SK-N-SH (cell line): ENCODE results near the gene RER1. TPM values are rescaled to one million over a fixed set of nuclear protein-coding genes. Genes with fewer than 3 reads are reported as not detected.

ENCODE experiments used
- CTCF ChIA-PET: fragments of 300-600, 350-600 bp; formaldehyde crosslinking; extraction: SDS; loops from one replicate; lab custom pipeline; 2021; lab: Yijun Ruan, JAX
- POLR2A ChIA-PET: fragments of 350-600 bp; sonication (Branson Sonifier 250); formaldehyde crosslinking; extraction: SDS; loops from one replicate; lab custom pipeline; 2020; ENCODE audit warnings: antibody characterized with exemption, inconsistent platforms; lab: Yijun Ruan, JAX
- DNase-seq: peaks from one replicate; pipeline ENCODE4 v3.0.0; 2012
- H2AFZ ChIP-seq: fragments of 200-600 bp; sonication (generic); 2 replicates; pipeline ENCODE4 v1.8.1; 2016; ENCODE audit warnings: antibody characterized with exemption, mild to moderate bottlenecking, low read depth
- H3F3A ChIP-seq: fragments of 200-600 bp; sonication (generic); replicated peaks from 2 replicates; pipeline ENCODE3; 2016; ENCODE audit warnings: antibody characterized with exemption, mild to moderate bottlenecking; ENCODE audit not compliant: insufficient read depth
- H3K27ac ChIP-seq, 2 experiments: fragments of 200-500 bp in 1 of 2; fragments of 200-600 bp in 1 of 2; sonication (Bioruptor generic) in 1 of 2; sonication (generic), shearing (Covaris generic) in 1 of 2; 2 replicates each; pipeline versions ENCODE4 v1.5.1 to v1.6.1; 2014 to 2016; ENCODE audit warnings: low read depth in 2 of 2, inconsistent platforms in 1 of 2, low read length in 1 of 2, mild to moderate bottlenecking in 1 of 2, mixed read lengths in 1 of 2
- H3K27me3 ChIP-seq: fragments of 200-600 bp; sonication (generic), shearing (Covaris generic); 2 replicates; pipeline ENCODE4 v1.6.1; 2016; ENCODE audit warnings: mixed run types; ENCODE audit not compliant: insufficient read depth
- H3K36me3 ChIP-seq, 2 experiments: fragments of 200-500 bp in 1 of 2; fragments of 200-600 bp in 1 of 2; sonication (Bioruptor generic) in 1 of 2; sonication (generic) in 1 of 2; replicated peaks in 1 of 2; 2 replicates each; pipeline versions ENCODE3 to v1.5.1; 2014 to 2016; ENCODE audit warnings: low read length in 1 of 2, mild to moderate bottlenecking in 1 of 2; ENCODE audit not compliant: insufficient read depth in 2 of 2, control insufficient read depth in 1 of 2
- H3K4me1 ChIP-seq, 2 experiments: fragments of 200-500 bp in 1 of 2; fragments of 200-600 bp in 1 of 2; sonication (Bioruptor generic) in 1 of 2; sonication (generic), shearing (Covaris generic) in 1 of 2; 2 replicates each; pipeline versions ENCODE4 v1.5.1 to v1.6.1; 2014 to 2016; ENCODE audit warnings: low read depth in 1 of 2, low read length in 1 of 2, mixed run types in 1 of 2; ENCODE audit not compliant: insufficient read depth in 2 of 2, control insufficient read depth in 1 of 2
- H3K4me2 ChIP-seq: fragments of 200-600 bp; sonication (generic), shearing (Covaris generic); 2 replicates; pipeline ENCODE4 v1.6.1; 2017; ENCODE audit warnings: mixed run types
- H3K4me3 ChIP-seq, 2 experiments: fragments of 200-500 bp in 1 of 2; fragments of 200-600 bp in 1 of 2; sonication (Bioruptor generic) in 1 of 2; sonication (generic), shearing (Covaris generic) in 1 of 2; 2 replicates each; pipeline versions ENCODE4 v1.5.1 to v1.8.1; 2014 to 2016; ENCODE audit warnings: low read depth in 2 of 2, inconsistent platforms in 1 of 2, low read length in 1 of 2, mild to moderate bottlenecking in 1 of 2, mixed read lengths in 1 of 2, moderate library complexity in 1 of 2
- H3K79me2 ChIP-seq: fragments of 200-600 bp; sonication (generic); 2 replicates; pipeline ENCODE4 v1.8.1; 2017; ENCODE audit warnings: mild to moderate bottlenecking; ENCODE audit not compliant: insufficient read depth
- H3K9ac ChIP-seq: fragments of 200-600 bp; sonication (generic); 2 replicates; pipeline ENCODE4 v1.6.1; 2017; ENCODE audit warnings: mixed run types
- H3K9me2 ChIP-seq: fragments of 200-600 bp; sonication (generic); 2 replicates; pipeline ENCODE4 v1.6.1; 2017; ENCODE audit warnings: mixed run types
- H3K9me3 ChIP-seq: fragments of 200-600 bp; sonication (generic); 2 replicates; pipeline ENCODE4 v1.6.1; 2017; ENCODE audit warnings: mixed run types, mild to moderate bottlenecking, moderate library complexity
- H4K20me1 ChIP-seq: fragments of 200-600 bp; sonication (generic); 2 replicates; pipeline ENCODE4 v1.6.1; 2017; ENCODE audit warnings: mild to moderate bottlenecking, mixed run types; ENCODE audit not compliant: insufficient read depth
- FOXM1 ChIP-seq: IDR thresholded peaks from 2 replicates; pipeline ENCODE4 v1.4.0; 2012; ENCODE audit warnings: low read depth, mild to moderate bottlenecking
- JUND ChIP-seq: IDR thresholded peaks from 2 replicates; pipeline ENCODE4 v1.4.0; 2012
- NFIC ChIP-seq: IDR thresholded peaks from 2 replicates; pipeline ENCODE4 v1.4.0; 2012; ENCODE audit warnings: borderline replicate concordance
- NRF1 ChIP-seq: IDR thresholded peaks from 2 replicates; pipeline ENCODE4 v1.6.1; 2012; ENCODE audit warnings: low read depth, mild to moderate bottlenecking, low read length
- RCOR1 ChIP-seq: fragments of 150-350 bp; IDR thresholded peaks from 2 replicates; pipeline ENCODE4 v1.6.1; 2017; ENCODE audit warnings: antibody characterized with exemption, low read length
- RFX5 ChIP-seq: IDR thresholded peaks from 2 replicates; pipeline ENCODE4 v1.6.1; 2012; ENCODE audit warnings: mild to moderate bottlenecking, improper control_type of control experiment, low read length
- RXRA ChIP-seq: IDR thresholded peaks from 2 replicates; pipeline ENCODE4 v1.4.0; 2012; ENCODE audit warnings: low read depth, mild to moderate bottlenecking, borderline replicate concordance
- SIN3A ChIP-seq: IDR thresholded peaks from 2 replicates; pipeline ENCODE4 v1.6.1; 2012; ENCODE audit warnings: low read depth, mild to moderate bottlenecking, low read length, moderate library complexity, borderline replicate concordance
- TAF1 ChIP-seq: IDR thresholded peaks from 2 replicates; pipeline ENCODE4 v1.6.1; 2012; ENCODE audit warnings: low read depth, mild to moderate bottlenecking, low read length, moderate library complexity, borderline replicate concordance
- TCF12 ChIP-seq: IDR thresholded peaks from 2 replicates; pipeline ENCODE4 v1.4.0; 2012
- TEAD4 ChIP-seq: IDR thresholded peaks from 2 replicates; pipeline ENCODE4 v1.4.0; 2012; ENCODE audit warnings: mild to moderate bottlenecking, borderline replicate concordance; ENCODE audit not compliant: insufficient read depth
- YY1 ChIP-seq: IDR thresholded peaks from 2 replicates; pipeline ENCODE4 v1.4.0; 2012; ENCODE audit warnings: low read depth, mild to moderate bottlenecking
- WGBS: methylation state at CpG from one replicate; pipeline ENCODE4 v1.1.6; 2017; ENCODE audit warnings: low lambda C conversion rate; 5-methylcytosine and 5-hydroxymethylcytosine counted together
- polyA plus RNA-seq, 3 experiments: library from polyadenylated mRNA; depleted of rRNA; stranded (reverse); fragments of >200 nt; gene quantifications; 2 replicates each; pipeline ENCODE4 v1.2.3, GENCODE V29; 2012
- TF ChIP-seq, protein P1 (sequence below): IDR thresholded peaks from 2 replicates; pipeline ENCODE4 v1.4.0; 2012; ENCODE audit warnings: low read depth, borderline replicate concordance
- TF ChIP-seq, protein P2 (sequence below): IDR thresholded peaks from 2 replicates; pipeline ENCODE4 v1.4.0; 2012; ENCODE audit warnings: low read depth
- TF ChIP-seq, protein P3 (sequence below): fragments of 200-600 bp; sonication (generic); IDR thresholded peaks from 2 replicates; pipeline ENCODE4 v1.6.1; 2017; ENCODE audit warnings: antibody characterized with exemption, mild to moderate bottlenecking, moderate library complexity

RER1 gene
- polyA plus RNA-seq, 1 of the 3 experiments (the other 2 are of a cell fraction): 181 TPM

DNA sequence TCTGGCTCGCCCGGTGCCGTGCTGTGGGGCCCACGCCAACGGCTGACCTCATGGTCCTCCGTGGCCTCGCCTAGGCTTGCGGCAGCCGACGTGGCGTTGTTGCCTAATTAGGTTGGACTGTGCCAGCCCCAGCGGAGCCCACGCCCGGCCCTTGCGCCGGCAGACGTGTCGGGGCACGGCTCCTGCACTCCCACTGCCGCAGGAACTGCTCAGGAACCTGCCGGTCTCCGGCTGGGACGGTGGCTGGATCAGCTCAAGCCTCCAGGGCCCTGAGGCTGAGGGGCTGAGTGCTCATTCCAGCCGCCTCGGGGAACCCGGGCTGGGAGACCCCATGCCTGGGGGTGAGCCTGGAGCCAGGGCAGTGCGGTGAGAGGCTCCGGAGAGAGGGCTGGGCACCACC lies 36.8 kb downstream of the RER1 start (continued):
- TF ChIP-seq RFX5 (no peak), JUND (no peak), YY1 (no peak), RCOR1 (no peak)

DNA sequence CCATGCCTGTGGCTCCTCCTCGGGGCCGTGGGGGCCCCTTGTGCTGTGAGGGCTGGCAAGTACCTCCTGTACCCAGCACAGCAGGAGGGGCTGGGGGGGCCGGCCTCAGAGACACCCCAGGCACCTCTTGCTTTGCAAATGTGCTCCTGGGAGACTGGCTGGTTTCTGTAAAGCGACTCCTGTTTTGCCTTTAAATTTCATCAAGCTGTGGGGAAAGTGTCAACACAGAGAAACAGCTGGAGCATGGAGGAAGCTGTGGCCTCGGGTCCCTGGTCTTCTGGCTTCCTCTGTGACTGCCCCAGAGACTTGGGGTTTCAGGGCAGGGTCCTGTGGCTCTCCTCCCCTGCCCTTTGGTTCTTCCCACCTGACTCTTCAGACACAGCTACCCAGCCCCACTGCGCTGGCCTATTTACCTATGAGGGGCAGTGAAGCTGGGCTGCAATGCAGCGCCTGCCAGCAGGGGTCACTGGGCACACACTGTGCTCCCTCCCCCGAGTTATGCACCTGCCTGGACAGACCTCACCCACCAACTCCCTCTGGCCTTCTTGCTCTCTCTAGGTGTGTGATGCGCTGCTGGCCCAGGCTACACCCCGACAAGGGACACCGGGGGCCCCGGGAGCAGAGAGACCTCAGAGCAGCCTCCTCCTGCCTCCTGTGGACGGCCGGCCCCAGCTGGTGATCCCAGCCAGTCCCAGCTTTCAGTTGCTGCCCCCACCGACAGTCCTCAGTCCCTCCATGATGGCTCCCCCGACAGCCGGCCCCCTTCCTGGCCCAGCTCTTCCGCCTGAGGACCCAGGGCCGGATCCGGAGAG lies 38.3 kb downstream of the RER1 start:
- Histone ChIP-seq H4K20me1 (no peaks in the 10 kb centered on the region), H3F3A (no peaks in the 10 kb centered on the region), H3K9me2 (no peaks in the 10 kb centered on the region), H3K9me3 (no peaks in the 10 kb centered on the region), H3K27me3 (peaks cover 11% of the 10 kb centered on the region), H3K79me2 (no peaks in the 10 kb centered on the region)
- POLR2A ChIA-PET: no interaction called here
- CTCF ChIA-PET: interaction anchor here (1.2 to 3.5 kb wide), 7 partner anchors 10 to 117 kb away, joined by 3 to 13 read pairs (median 7); no protein-coding TSS in a partner anchor
- no peak for DNase-seq
- TF ChIP-seq, protein P1, sequence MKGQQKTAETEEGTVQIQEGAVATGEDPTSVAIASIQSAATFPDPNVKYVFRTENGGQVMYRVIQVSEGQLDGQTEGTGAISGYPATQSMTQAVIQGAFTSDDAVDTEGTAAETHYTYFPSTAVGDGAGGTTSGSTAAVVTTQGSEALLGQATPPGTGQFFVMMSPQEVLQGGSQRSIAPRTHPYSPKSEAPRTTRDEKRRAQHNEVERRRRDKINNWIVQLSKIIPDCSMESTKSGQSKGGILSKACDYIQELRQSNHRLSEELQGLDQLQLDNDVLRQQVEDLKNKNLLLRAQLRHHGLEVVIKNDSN: no peak
- TF ChIP-seq, protein P2, sequence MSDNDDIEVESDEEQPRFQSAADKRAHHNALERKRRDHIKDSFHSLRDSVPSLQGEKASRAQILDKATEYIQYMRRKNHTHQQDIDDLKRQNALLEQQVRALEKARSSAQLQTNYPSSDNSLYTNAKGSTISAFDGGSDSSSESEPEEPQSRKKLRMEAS: no peak
- TF ChIP-seq FOXM1 (no peak), SIN3A (no peak), TEAD4 (no peak)
- TF ChIP-seq, protein P3, sequence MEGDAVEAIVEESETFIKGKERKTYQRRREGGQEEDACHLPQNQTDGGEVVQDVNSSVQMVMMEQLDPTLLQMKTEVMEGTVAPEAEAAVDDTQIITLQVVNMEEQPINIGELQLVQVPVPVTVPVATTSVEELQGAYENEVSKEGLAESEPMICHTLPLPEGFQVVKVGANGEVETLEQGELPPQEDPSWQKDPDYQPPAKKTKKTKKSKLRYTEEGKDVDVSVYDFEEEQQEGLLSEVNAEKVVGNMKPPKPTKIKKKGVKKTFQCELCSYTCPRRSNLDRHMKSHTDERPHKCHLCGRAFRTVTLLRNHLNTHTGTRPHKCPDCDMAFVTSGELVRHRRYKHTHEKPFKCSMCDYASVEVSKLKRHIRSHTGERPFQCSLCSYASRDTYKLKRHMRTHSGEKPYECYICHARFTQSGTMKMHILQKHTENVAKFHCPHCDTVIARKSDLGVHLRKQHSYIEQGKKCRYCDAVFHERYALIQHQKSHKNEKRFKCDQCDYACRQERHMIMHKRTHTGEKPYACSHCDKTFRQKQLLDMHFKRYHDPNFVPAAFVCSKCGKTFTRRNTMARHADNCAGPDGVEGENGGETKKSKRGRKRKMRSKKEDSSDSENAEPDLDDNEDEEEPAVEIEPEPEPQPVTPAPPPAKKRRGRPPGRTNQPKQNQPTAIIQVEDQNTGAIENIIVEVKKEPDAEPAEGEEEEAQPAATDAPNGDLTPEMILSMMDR: peak; percentile 35; the same call in 1 of the 2 replicates
- TF ChIP-seq, all 33 proteins: peak for 1
- peaks cover 0 to 3% of the 10 kb centered on the region in 2 experiments; a peak in 1 of 4 replicates for H3K4me1 ChIP-seq
- WGBS: 81% methylated on average over 6 of the region's 20 CpGs
- no peak overlapping the region for H3K9ac ChIP-seq
- H3K4me2 ChIP-seq: no peak overlapping the region
- no peak overlapping the region for H3K4me3 ChIP-seq
- no peak overlapping the region for H2AFZ ChIP-seq
- no peaks in the 10 kb centered on the region for H3K36me3 ChIP-seq
- no peak overlapping the region for H3K27ac ChIP-seq

DNA sequence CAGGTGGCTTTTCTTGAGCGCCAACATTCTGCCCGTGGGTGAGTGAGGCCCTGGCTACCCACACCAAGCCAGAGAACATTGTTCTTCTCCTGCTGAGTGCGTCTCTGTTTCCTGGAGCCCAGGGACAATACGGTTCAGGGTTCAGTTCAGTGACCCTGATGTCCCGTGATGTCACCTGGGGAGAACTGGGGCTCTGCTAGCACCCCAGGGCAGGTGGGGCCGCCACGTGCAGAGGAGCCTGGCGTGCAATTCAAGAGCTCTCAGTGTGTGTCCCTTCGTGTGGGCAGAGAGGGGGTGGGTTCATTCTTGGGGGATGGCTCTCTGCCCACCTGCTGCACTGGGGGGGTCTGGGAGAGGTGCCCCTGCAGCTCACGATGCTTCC lies 38.9 kb downstream of the RER1 start:
- 67% methylated on average over 7 of the region's 10 CpGs for WGBS
- Histone ChIP-seq H3K4me3 (no peak overlapping the region), H3K4me1 (peaks cover 0 to 3% of the 10 kb centered on the region in 2 experiments; a peak in 1 of 4 replicates), H4K20me1 (no peaks in the 10 kb centered on the region), H3K4me2 (no peak overlapping the region), H3K79me2 (no peaks in the 10 kb centered on the region), H3F3A (no peaks in the 10 kb centered on the region), H3K9ac (no peak overlapping the region), H2AFZ (no peak overlapping the region), H3K27ac (no peak overlapping the region), H3K27me3 (peaks cover 11% of the 10 kb centered on the region), H3K9me2 (no peaks in the 10 kb centered on the region), H3K9me3 (no peaks in the 10 kb centered on the region), H3K36me3 (no peaks in the 10 kb centered on the region)
- TF ChIP-seq NRF1 (no peak), NFIC (no peak), TCF12 (no peak), RXRA (no peak), TAF1 (no peak), RFX5 (no peak)
- TF ChIP-seq, protein P2: no peak
- TF ChIP-seq, protein P3: no peak
- TF ChIP-seq, protein P1: no peak
- CTCF ChIA-PET: interaction anchor here (1.2 to 3.5 kb wide), 7 partner anchors 10 to 117 kb away, joined by 3 to 13 read pairs (median 7); no protein-coding TSS in a partner anchor
- no peak for DNase-seq
- POLR2A ChIA-PET: no interaction called here
